NCI-H1105 treated with DMSO at 0.1 percent for 48 hours (cell line): ENCODE results near the gene CRABP1.

Experiments
- DNase-seq: peaks from one replicate; lab custom pipeline; 2025; lab: John Stamatoyannopoulos, UW

Gene CRABP1

GRCh38 chr15:78340231-78341056, at the start of gene CRABP1:
Gene CRABP1, plus strand, starts transcription at chr15:78340353. Its CDS starts 76 bp downstream, at chr15:78340429.
- DNase-seq, result no peak

- no peak for DNase-seq
Observed at GRCh38 chr15:78291052-78291451, 49.1 kb upstream of the CRABP1 start.

GRCh38 chr15:78291698-78292097, 48.5 kb upstream of the CRABP1 start:
- DNase-seq, result no peak

GRCh38 chr15:78292219-78292618, 47.9 kb upstream of the CRABP1 start:
- no peak for DNase-seq

- peak; percentile 80 for DNase-seq
Observed at GRCh38 chr15:78299101-78299930, 40.8 kb upstream of the CRABP1 start, which contains the start of gene SKIC8. Gene SKIC8, minus strand, starts transcription at chr15:78299609. Its CDS starts 3,923 bp downstream, at chr15:78295686.

- DNase-seq, result no peak
Observed at GRCh38 chr15:78301326-78301725, 38.8 kb upstream of the CRABP1 start.

- no peak for DNase-seq
Observed at GRCh38 chr15:78301828-78302227, 38.3 kb upstream of the CRABP1 start.

GRCh38 chr15:78302579-78303312, 37.4 kb upstream of the CRABP1 start:
- no peak for DNase-seq

GRCh38 chr15:78304216-78305066, 35.7 kb upstream of the CRABP1 start:
- DNase-seq, result no peak

GRCh38 chr15:78306176-78306774, 33.9 kb upstream of the CRABP1 start:
- no peak for DNase-seq

- DNase-seq, result no peak
Observed at GRCh38 chr15:78307976-78308375, 32.2 kb upstream of the CRABP1 start.

- DNase-seq, result peak; percentile 35
Observed at GRCh38 chr15:78308422-78309032, 31.6 kb upstream of the CRABP1 start.

- no peak for DNase-seq
Observed at GRCh38 chr15:78311292-78311691, 28.9 kb upstream of the CRABP1 start.

- no peak for DNase-seq
Observed at GRCh38 chr15:78312536-78312935, 27.6 kb upstream of the CRABP1 start.

GRCh38 chr15:78312957-78313356, 27.2 kb upstream of the CRABP1 start:
- no peak for DNase-seq

- DNase-seq, result no peak
Observed at GRCh38 chr15:78313383-78313782, 26.8 kb upstream of the CRABP1 start.

GRCh38 chr15:78314181-78314581, 26.0 kb upstream of the CRABP1 start:
- DNase-seq, result no peak

- DNase-seq, result no peak
Observed at GRCh38 chr15:78315686-78316282, 24.4 kb upstream of the CRABP1 start.

GRCh38 chr15:78316283-78317083, 23.7 kb upstream of the CRABP1 start:
- no peak for DNase-seq
